Thyroid gland (tissue), 4 donors: Measurements from ENCODE around the gene UFD1.

ENCODE experiments used
- POLR2A ChIP-seq, 2 donors: fragments of 450-650 bp; IDR thresholded peaks; one replicate each; pipeline ENCODE4 v1.6.1; 2017; ENCODE audit warnings: antibody characterized with exemption in 2 of 2, mild to moderate bottlenecking in 2 of 2, moderate library complexity in 1 of 2
- TF ChIP-seq, protein P1 (sequence below), 6 experiments: fragments of 200-600 bp in 3 of 6; fragments of 450-650 bp in 3 of 6; sonication (generic) in 3 of 6; IDR thresholded peaks; one replicate each; pipeline ENCODE4 v1.5.1; 2016 to 2019; ENCODE audit warnings: antibody characterized with exemption in 6 of 6, mild to moderate bottlenecking in 2 of 6, inconsistent platforms in 1 of 6, moderate library complexity in 1 of 6

- TF ChIP-seq, protein P1, sequence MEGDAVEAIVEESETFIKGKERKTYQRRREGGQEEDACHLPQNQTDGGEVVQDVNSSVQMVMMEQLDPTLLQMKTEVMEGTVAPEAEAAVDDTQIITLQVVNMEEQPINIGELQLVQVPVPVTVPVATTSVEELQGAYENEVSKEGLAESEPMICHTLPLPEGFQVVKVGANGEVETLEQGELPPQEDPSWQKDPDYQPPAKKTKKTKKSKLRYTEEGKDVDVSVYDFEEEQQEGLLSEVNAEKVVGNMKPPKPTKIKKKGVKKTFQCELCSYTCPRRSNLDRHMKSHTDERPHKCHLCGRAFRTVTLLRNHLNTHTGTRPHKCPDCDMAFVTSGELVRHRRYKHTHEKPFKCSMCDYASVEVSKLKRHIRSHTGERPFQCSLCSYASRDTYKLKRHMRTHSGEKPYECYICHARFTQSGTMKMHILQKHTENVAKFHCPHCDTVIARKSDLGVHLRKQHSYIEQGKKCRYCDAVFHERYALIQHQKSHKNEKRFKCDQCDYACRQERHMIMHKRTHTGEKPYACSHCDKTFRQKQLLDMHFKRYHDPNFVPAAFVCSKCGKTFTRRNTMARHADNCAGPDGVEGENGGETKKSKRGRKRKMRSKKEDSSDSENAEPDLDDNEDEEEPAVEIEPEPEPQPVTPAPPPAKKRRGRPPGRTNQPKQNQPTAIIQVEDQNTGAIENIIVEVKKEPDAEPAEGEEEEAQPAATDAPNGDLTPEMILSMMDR (IDR thresholded peaks at IDR 0.05): no peak
- TF ChIP-seq POLR2A (IDR thresholded peaks at IDR 0.05): no peak
Observed at GRCh38 chr22:19520566-19521305, 41.7 kb upstream of the UFD1 start.
